Mammary epithelial cell (primary cell): ENCODE results near the gene CDON.

ENCODE experiments used
- EZH2 ChIP-seq: IDR thresholded peaks from 2 replicates; pipeline ENCODE4 v1.6.1; 2012; ENCODE audit warnings: low read length, inconsistent platforms, borderline replicate concordance
- TF ChIP-seq, protein P1 (sequence below), 2 donors: IDR thresholded peaks in 1 of 2; conservative IDR thresholded peaks in 1 of 2; 2 replicates each; pipeline ENCODE4 v1.5.1; 2011 to 2012; ENCODE audit warnings: inconsistent platforms in 2 of 2, low read length in 2 of 2, mild to moderate bottlenecking in 2 of 2, control low read depth in 1 of 2, low read depth in 1 of 2; ENCODE audit not compliant: insufficient read depth in 1 of 2; ENCODE audit errors: extremely low read depth in 1 of 2

DNA sequence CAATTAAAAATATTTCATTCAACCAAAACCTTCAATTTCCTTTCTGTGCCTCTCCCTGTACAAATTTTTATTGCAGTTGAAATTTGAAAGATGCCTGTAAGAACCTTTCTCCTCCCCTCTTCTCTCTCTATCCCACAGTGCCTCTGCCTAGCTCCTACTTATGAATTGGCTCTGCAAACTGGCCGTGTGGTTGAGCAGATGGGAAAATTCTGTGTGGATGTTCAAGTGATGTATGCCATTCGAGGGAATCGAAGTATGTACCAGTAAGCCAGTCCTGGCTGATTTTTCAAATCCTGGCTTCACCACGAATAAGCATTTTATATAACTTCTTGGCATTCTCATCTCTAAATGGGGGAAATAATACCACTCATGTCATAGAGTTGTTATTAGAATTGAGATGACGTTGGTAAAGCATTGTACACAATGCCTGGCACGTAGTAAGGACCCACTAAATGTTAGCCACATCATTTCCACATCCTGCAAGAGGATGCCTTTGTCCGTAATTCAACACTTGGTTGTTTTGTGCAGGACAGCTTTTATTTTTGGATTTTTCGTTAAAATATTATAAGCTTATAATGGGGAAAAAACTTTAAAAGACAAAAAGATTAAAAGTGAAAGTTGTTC is 152.3 kb downstream of the CDON start:
- TF ChIP-seq, protein P1, sequence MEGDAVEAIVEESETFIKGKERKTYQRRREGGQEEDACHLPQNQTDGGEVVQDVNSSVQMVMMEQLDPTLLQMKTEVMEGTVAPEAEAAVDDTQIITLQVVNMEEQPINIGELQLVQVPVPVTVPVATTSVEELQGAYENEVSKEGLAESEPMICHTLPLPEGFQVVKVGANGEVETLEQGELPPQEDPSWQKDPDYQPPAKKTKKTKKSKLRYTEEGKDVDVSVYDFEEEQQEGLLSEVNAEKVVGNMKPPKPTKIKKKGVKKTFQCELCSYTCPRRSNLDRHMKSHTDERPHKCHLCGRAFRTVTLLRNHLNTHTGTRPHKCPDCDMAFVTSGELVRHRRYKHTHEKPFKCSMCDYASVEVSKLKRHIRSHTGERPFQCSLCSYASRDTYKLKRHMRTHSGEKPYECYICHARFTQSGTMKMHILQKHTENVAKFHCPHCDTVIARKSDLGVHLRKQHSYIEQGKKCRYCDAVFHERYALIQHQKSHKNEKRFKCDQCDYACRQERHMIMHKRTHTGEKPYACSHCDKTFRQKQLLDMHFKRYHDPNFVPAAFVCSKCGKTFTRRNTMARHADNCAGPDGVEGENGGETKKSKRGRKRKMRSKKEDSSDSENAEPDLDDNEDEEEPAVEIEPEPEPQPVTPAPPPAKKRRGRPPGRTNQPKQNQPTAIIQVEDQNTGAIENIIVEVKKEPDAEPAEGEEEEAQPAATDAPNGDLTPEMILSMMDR (conservative IDR thresholded peaks at IDR 0.05 in 1 of 2, IDR thresholded peaks at IDR 0.05 in 1 of 2; ENCODE audit: extremely low read depth in 1 of 2, insufficient read depth in 1 of 2, low read depth in 1 of 2, low read length in 2 of 2): no peak
- TF ChIP-seq EZH2: no peak
